Calu3 (cell line): ENCODE measurements around the gene TMEM238L. TPM values are rescaled to one million over a fixed set of nuclear protein-coding genes. Genes with fewer than 3 reads are reported as not detected.

Source experiments
- BruUV-seq: library from RNA; stranded (reverse); fragments of 400-500 nt; replicated peaks from 2 replicates; lab custom pipeline; 2021; lab: Mats Ljungman, UMichigan
- CTCF ChIA-PET: fragments of 300-600 bp; sonication (Branson Sonifier 250); formaldehyde crosslinking; loops from one replicate; lab custom pipeline; 2022; ENCODE audit warnings: antibody characterized with exemption; lab: Charles Lee
- DNase-seq: peaks from one replicate; pipeline ENCODE4 v3.0.0; 2022
- H3K27ac Mint-ChIP-seq: one replicate; pipeline ENCODE4 v1.8.0; 2022; ENCODE audit warnings: mixed read lengths; ENCODE audit not compliant: unreplicated experiment
- H3K27me3 Mint-ChIP-seq: one replicate; pipeline ENCODE4 v1.8.0; 2022; ENCODE audit warnings: mixed read lengths; ENCODE audit not compliant: unreplicated experiment
- H3K36me3 Mint-ChIP-seq: one replicate; pipeline ENCODE4 v1.8.0; 2022; ENCODE audit warnings: mild to moderate bottlenecking, moderate library complexity, mixed read lengths; ENCODE audit not compliant: insufficient read depth, unreplicated experiment
- H3K4me1 Mint-ChIP-seq: one replicate; pipeline ENCODE4 v1.8.0; 2022; ENCODE audit warnings: mild to moderate bottlenecking, low read depth, mixed read lengths; ENCODE audit not compliant: unreplicated experiment
- H3K4me3 Mint-ChIP-seq: one replicate; pipeline ENCODE4 v1.8.0; 2022; ENCODE audit warnings: mild to moderate bottlenecking, low read depth, moderate library complexity, mixed read lengths; ENCODE audit not compliant: unreplicated experiment
- H3K9me3 Mint-ChIP-seq: one replicate; pipeline ENCODE4 v1.8.0; 2022; ENCODE audit warnings: low read depth, mixed read lengths; ENCODE audit not compliant: unreplicated experiment
- intact Hi-C: fragments of 100-400 bp; cut with micrococcal nuclease; formaldehyde crosslinking; loops from one replicate; pipeline ENCODE4 v1.10.0; 2022; ENCODE audit not compliant: unreplicated experiment
- total RNA-seq: library from RNA; stranded (reverse); gene quantifications from 2 replicates; pipeline ENCODE4 v1.2.3, GENCODE V29; 2022
- TF ChIP-seq, protein P1 (sequence below): fragments of 200-600 bp; IDR thresholded peaks from one replicate; pipeline ENCODE4 v1.8.0; 2022; ENCODE audit warnings: antibody characterized with exemption; ENCODE audit not compliant: unreplicated experiment

Gene TMEM238L
- total RNA-seq, 1 experiment from 2014 or later, result not detected

- BruUV-seq, result no TSS peak
- Mint-ChIP-seq H3K36me3 (no peaks in the 10 kb centered on the region), H3K4me1 (peaks cover 8% of the 10 kb centered on the region), H3K9me3 (no peaks in the 10 kb centered on the region), H3K27me3 (no peaks in the 10 kb centered on the region), H3K27ac (no peak overlapping the region), H3K4me3 (no peak overlapping the region)
- intact Hi-C loops, result no loop called here
- CTCF ChIA-PET, result no interaction called here
- no peak for DNase-seq
- TF ChIP-seq, protein P1, sequence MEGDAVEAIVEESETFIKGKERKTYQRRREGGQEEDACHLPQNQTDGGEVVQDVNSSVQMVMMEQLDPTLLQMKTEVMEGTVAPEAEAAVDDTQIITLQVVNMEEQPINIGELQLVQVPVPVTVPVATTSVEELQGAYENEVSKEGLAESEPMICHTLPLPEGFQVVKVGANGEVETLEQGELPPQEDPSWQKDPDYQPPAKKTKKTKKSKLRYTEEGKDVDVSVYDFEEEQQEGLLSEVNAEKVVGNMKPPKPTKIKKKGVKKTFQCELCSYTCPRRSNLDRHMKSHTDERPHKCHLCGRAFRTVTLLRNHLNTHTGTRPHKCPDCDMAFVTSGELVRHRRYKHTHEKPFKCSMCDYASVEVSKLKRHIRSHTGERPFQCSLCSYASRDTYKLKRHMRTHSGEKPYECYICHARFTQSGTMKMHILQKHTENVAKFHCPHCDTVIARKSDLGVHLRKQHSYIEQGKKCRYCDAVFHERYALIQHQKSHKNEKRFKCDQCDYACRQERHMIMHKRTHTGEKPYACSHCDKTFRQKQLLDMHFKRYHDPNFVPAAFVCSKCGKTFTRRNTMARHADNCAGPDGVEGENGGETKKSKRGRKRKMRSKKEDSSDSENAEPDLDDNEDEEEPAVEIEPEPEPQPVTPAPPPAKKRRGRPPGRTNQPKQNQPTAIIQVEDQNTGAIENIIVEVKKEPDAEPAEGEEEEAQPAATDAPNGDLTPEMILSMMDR, result no peak
Observed at GRCh38 chr17:10802496-10803284, 1.2 kb downstream of the TMEM238L start.

DNA sequence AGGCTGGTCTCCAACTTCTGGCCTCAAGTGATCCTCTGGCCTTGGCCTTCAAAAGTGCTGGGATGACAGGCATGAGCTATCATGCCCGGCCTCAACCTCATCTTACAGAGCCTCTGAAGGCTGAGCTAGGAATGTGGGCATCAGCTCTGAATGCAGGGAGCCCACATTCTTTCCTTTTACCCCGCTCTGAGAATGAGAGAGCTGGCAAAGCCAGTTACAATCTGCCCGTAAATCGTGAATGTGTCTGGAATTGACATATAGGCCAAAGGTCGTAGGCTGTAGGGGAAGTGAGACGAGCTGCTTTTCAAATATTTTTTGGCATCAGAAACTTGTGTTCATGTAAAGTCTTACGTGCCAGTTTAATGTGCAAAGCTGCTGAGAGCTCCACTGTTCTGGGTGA lies 4.5 kb downstream of the TMEM238L start:
- Mint-ChIP-seq H3K9me3 (no peaks in the 10 kb centered on the region), H3K27ac (no peak overlapping the region), H3K4me1 (peaks cover 8% of the 10 kb centered on the region), H3K4me3 (no peak overlapping the region), H3K27me3 (no peaks in the 10 kb centered on the region), H3K36me3 (no peaks in the 10 kb centered on the region)
- TF ChIP-seq, protein P1, result no peak
- intact Hi-C loops, result no loop called here
- no TSS peak for BruUV-seq
- CTCF ChIA-PET, result interaction anchor here (0.6 to 1.0 kb wide), 2 partner anchors 22 to 62 kb away, joined by 3 read pairs; no protein-coding TSS in a partner anchor
- DNase-seq, result no peak

GRCh38 chr17:10798910-10799309 lies 5.0 kb downstream of the TMEM238L start:
- H3K36me3 Mint-ChIP-seq, result no peaks in the 10 kb centered on the region
- intact Hi-C loops, result no loop called here
- TF ChIP-seq, protein P1, result no peak
- H3K27ac Mint-ChIP-seq, result no peak overlapping the region
- CTCF ChIA-PET, result interaction anchor here (0.6 to 1.0 kb wide), 2 partner anchors 14 to 62 kb away, joined by 3 read pairs; no protein-coding TSS in a partner anchor
- peaks cover 8% of the 10 kb centered on the region for H3K4me1 Mint-ChIP-seq
- DNase-seq, result no peak
- no peaks in the 10 kb centered on the region for H3K27me3 Mint-ChIP-seq
- BruUV-seq, result no TSS peak
- no peak overlapping the region for H3K4me3 Mint-ChIP-seq
- H3K9me3 Mint-ChIP-seq, result no peaks in the 10 kb centered on the region

DNA sequence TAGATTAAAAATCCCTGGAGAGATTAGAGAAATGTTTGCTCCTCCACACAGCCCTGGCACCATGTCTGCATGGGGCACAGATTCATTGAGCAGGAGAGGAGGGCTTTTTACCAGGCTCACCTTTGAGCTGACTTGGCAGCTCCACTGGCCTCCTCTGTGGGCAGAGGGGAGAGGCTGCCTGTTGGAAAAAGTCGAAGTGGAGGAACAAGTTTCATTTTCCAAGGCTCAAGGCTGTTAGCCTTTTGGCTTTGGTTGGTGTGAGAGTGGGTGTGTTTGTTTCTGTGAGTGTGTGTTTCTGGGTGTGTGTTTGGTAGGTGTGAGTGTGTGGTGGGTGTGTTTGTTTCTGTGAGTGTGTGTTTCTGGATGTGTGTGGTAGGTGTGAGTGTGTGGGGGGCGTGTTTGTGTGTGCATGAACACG lies 5.6 kb downstream of the TMEM238L start:
- Mint-ChIP-seq H3K36me3 (no peaks in the 10 kb centered on the region), H3K4me3 (no peak overlapping the region), H3K27me3 (no peaks in the 10 kb centered on the region), H3K4me1 (peaks cover 8% of the 10 kb centered on the region), H3K9me3 (no peaks in the 10 kb centered on the region), H3K27ac (no peak overlapping the region)
- peak; percentile 20 for DNase-seq
- intact Hi-C loops, result no loop called here
- CTCF ChIA-PET, result interaction anchor here (0.6 to 0.7 kb wide), 2 partner anchors 15 to 49 kb away, joined by 3 read pairs; no protein-coding TSS in a partner anchor
- TF ChIP-seq, protein P1, result no peak
- no TSS peak for BruUV-seq
